Middle frontal gyrus (tissue), 1 donor: ENCODE results near the gene SEPTIN11.
"Not testable (repeated sequence)": the region's sequence is repeated elsewhere in the genome, so short reads cannot be mapped to it uniquely, and the experiment has no call there.

Experiments
- DNase-seq: peaks from one replicate; pipeline ENCODE4 v3.0.0-alpha.2; 2015; ENCODE audit warnings: low spot score; ENCODE audit errors: extremely low spot score

Gene SEPTIN11

DNA sequence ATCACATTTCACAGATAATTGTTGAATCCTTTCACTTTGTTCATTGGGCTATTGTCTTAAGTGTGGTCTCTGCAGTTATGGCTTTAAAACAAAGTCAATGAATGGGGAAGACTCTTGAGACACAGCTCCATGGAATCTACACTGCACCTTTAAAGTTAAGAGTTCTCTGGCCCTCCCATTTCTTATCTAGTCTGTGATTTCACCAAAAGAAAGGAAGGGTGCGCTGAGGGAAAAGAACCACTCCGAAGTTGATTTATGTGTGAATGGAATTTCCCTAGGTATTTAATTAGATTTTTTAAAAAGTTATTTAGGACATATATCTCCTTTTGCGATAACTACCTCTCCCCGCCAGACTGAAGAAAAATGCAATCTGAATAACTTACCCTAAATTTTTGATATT is 2.5 kb downstream of the SEPTIN11 start:
- no peak for DNase-seq

DNA sequence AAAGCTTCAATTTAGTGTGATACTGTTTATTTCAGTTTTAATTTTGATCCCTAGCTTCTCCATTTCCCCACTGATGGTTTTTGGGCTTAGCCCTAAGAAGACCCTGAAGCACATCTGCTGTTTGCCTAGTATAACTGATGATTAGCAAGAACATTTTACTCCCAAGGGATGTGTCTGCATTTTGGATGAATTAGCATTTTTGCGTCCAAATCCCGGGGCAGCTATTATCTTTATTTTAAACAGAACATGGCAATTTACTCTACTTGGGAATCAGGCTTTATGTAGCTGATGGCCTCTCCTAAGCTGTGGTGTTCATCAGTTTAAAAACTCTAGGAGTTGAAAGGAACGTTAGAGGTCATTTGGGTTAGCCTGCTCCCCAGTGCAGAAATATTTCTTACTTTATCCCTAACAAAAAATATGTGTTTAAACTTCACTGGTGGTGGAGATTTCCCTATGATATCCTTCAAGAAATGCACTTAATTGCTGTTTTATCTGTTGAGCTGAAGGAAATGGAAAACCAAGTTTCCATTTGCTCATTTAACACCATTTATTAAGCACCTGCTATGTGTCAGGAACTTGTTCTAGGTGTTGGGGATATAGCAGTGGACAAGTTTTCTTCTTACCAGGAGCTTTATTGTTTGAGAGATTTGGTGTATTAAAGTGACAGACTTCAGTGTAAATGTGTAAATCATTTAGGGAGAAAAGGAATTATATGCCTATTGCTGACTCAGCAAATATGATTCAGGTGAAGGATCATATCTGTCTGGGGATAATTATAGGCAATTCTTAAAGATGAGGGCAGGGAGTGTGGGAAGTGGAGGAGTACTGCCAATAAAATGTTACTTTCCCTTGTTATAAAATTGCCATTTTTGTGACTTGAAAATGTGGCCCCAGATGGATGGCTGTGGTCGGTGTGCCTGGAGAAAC is 3.4 kb downstream of the SEPTIN11 start:
- no peak for DNase-seq

DNA sequence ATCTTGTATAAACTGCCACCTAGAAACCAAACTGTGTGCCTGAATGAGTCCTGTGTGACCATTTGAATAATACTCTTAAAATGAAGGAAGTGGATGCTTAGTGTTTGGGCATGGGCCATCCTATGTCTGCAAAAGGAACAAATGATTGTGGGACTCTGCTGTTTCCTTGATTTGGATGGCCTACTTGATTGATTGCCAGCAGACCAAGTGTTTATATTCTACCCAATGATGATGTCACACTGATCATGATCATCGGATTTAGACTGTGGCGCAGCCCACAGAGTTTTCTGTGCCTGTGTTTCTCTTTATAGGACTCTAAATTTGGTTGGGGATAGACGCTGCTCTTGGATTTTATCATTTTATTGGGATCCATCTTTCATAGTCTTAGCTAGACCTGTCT is 4.4 kb downstream of the SEPTIN11 start:
- no peak for DNase-seq

DNA sequence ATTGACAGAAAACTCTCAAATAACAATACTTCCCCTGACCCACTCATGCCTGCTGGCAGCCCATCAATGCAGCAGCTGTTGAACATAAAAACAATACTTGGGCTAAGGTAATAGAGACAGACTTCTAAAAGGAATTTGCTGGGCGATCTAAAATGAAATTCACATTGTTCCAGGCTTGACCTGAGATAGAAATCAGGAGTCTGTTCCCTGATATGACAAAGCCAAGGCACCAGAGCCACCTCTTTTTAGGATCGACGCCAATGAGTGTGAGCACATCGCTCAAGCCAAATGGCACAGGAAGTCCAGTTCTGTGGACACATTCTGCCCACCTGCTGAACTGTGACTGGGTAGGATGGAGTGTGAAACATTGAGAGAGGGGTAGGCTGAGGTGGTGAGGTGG is 4.9 kb downstream of the SEPTIN11 start:
- no peak for DNase-seq

DNA sequence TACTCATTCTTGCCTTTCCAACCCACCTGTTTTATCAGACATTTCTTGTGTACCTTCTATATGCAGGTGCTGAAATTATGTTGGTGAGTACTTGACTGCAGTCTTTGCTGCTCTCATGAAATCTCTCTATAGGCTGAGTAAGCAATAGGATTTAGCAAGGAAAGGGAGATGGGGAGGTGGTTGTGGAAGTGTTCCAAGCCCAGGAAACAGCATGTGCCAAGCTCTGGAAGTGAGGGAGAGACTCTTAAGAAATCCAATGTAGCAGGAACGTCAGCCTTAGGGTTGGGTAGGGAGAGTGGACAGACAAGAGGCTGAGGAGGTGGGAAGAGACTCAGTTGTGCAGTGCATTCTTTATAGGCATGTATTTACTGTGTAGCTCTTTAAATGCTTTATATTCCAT is 5.6 kb downstream of the SEPTIN11 start:
- no peak for DNase-seq

DNA sequence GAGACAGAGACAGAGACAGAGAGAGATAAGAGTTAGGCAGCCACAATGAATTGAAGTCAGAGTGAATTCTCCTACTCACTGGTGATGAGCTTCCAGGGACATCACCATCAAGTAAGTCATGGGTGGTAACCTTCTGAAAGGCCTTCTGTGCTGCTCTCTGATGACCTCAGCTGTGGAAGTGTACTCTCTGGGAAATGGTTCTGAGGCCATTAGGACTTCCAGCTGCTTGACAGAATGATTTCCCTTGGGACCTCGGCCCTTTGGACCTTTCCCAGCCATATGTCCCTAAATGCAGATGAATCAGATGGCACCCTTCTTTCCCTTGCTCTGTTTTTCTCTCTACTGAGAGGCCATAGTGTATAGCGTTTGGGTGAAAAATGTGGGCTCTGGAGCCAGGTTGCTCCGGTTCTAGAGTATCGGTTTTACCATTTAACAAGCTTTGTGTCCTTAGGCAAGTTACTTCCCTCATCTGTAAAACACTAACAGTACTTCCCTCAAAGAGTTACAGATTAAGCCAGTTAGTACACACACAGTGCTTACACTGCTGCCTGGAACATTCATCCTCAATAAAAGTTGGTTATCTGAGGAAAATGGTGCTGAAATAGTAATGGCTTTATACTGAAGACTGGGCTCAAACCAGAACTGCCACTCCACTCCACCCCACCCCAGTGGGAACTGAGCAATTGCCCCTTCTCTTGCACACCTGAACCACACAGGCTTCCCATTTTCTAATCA is 7.6 kb downstream of the SEPTIN11 start:
- no peak for DNase-seq

DNA sequence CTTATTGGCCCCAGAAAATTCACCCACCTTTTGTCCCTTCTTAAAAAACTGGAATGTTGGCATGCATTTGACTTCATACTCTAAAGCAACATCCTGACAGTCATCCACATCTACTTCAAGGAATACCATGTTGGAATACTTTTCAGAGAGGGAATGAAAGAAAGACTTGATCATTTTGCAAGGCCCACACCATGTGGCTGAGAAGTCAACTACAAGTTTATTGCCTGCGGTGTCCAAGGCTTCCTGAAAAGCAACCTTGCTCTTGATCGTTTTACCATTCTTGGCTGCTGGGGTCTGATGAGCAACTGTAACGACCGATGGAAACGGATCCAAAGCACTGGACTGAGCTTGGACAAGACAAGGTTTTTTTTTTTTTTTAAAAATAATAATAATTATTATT is 9.3 kb downstream of the SEPTIN11 start:
- no peak for DNase-seq

DNA sequence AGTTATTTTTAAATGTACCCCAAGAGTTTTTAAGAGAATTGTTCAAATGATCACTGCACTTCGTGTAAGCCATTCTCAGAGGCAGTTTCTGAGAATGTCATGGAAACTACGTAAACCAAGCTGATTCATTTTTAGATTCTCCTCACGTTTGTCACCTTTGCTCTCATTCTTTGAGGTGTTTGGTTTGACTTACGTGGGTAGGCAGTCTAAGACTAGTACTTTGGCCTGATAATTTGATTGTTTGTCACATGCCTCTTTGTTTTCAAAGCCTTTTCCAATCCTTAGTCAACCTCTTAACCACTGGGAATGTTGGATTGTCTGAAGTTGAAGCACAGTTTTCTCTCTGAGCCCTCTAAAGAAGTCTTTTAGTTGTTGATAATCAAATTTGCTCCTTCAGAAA is 10.5 kb downstream of the SEPTIN11 start:
- DNase-seq = no peak

DNA sequence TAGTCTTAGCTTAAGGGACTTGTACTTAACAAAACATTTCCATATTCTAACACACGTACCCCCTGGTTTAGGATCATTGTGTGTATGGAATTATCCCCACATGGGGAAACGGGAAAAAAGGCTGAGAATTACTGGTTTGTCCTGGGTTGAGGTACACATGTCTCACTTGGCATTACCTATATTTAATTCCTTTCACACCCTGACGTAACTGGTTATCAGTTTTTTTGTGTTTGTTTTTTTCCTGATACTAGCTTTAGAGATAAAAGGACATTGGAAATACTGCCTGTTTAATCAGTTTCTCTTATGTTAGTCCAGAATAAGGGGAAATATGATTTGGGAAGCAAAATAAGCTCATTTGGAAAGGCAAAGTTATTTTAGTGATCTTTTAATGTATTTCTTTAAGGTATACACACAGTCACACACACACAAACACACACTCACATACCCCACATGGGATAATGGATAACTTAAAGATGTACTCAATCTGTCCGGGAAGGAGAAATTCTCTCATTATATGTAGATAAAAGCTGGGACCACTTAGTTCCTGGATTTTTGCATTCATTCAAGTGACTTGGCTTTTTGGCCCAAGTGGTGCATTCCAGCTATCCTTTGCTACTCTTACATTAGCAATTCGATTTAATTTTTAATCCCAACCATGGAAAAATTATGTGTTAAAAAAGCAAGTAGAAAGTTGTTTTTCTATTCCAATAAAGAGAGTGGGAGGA is 13.0 kb downstream of the SEPTIN11 start:
- DNase-seq = no peak

DNA sequence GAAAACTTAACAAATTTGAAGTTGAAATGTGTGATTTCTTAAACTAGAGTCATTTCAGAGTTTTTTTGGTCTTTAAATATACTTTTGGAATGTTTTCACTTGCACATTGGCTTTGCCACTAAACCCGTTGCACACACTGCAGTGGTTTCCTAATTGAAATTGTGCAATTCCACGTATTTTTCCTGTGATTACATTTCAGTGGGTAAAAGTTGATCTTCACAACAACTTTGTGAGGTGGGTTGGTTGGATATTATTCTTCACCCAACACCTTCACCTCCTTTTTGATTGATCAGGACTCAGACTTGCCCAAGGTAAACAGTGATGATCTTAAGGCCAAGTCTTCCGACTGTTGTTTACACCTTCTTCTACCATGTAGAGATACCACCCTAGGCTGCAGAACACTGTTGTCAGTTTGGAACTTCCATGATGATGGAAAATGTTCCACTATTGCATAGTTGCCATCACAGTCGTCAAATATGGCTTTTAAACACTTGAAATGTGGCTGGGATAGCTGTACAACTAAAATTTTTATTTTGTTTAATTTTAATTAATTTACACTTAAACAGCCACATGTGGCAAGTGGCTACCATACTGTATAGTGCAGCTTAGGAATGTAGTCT is 13.7 kb downstream of the SEPTIN11 start:
- no peak for DNase-seq

DNA sequence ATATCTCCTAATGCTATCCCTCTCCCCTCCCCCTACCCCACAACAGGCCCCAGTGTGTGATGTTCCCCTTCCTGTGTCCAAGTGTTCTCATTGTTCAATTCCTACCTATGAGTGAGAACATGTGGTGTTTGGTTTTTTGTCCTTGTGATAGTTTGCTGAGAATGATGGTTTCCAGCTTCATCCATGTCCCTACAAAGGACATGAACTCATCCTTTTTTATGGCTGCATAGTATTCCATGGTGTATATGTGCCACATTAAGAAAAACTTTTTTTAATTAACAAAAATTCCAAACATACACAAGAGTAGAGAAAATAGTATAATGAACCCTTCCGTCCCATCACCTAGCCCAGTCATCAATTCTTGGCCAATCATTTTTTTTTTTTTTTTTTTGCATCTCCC is 14.4 kb downstream of the SEPTIN11 start:
- not testable (repeated sequence) for DNase-seq

DNA sequence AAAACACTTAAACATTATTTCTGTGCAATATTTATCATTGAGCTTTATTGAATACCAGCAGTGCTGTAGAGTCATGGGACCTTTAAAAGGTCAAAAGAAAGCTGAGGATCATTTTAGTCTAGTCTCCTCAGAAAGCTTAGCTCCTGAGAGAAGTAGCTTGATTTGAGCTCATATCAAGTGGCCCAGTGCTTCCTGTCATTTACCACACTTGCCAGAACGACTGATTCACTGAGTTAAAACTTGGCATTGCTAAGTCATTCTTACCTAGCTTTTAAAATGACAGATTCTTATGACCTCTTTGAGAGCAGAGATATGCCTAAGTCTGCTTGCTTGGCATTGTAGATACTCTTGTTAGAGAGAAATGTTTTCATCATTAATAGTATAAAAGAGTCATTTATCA is 15.2 kb downstream of the SEPTIN11 start:
- DNase-seq = no peak

DNA sequence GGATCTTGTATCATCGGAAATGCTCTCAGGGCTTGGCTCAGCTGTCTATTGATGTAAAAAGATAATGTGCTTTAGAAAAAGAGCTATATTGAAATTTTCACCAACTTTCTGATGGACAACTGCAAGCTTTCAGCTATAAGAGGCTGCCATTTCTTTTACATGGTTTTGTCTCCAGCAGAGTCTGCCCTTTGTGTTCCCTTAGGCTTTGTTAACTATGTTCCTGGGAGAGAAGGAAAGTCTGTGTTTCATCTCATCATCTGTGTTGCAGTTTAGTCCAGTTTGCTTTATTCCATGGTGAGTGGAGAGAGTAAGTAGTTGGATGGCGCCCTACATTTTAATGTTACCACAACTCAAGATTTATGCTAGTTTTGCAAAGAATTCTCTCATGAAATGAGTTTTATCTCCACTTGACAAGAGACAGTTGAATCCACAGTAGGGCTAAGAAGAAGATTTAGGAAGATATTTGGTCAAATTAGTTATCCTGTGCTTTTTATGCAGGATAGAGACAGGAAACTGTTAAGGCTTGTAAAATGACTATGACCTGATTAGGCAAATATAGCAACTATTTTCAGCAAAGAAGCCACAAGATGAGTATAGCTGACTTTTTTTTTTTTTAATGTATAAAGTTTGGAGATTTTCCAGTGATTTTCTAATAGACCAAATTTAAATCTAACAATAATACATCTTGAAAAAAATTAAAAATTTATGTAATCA is 16.5 kb downstream of the SEPTIN11 start:
- no peak for DNase-seq

DNA sequence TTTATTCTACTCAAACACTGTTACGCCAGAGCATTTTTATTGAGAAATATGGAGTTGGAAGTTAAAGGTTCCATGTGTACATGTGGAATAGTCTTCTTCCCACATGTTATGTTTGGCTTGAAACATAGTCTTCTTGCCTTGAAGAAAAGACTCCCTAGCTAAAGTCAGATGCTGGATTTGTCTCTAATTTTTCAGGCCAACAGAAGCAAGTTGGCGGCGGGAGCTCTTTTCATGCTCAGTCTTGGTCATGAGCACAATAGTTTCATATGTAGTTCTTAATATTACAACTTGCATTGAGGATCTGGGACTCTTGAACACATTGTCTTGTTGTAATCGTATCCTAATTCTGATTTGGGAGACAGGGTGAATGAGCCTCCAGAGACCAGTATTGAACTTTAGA is 19.4 kb downstream of the SEPTIN11 start:
- DNase-seq = no peak

DNA sequence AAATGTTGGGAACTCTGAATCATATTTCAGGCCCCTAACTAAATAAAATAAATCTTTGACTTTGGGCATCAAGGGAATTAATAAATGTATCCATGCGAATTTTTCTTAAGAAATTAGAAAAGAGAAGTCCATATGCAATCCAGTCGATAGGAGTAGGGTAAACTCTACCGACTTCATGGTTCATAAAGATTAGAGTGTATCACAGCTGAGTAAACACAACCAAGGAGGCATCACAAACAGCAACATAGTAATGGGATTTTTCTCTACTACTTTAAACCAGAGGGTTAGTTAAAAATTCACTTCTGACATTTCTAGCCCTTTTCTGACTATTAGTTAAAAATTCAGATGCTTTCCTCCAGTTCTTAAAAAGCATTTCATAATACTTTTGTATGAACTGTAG is 19.9 kb downstream of the SEPTIN11 start:
- no peak for DNase-seq

DNA sequence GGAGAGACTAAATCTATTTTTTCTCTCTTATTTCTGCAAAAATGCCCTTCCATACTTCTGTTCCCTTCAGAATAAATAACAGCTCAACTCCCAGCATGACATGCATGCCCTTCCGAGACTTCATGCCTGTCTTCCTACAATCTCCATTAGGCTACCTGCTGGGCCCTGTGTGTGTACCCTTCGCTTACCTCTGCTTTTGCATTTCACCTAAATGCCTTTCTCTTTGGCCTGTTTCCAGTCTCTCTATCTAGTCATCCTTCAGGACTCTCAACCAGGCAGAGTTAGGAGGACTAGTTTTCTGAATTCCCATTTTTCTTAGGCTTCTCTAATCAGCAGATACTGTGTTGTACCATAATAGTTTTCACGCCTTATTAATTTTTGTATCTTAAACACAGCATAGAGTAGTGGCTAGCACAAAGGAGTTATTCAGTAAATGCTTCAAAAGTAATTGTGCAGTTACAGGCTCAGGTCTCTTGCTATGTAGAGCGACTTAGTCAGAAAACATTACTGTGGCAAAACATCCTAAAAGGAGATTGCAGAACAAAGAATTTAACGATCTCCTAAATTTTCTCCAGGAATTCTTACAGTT is 20.5 kb downstream of the SEPTIN11 start:
- no peak for DNase-seq

DNA sequence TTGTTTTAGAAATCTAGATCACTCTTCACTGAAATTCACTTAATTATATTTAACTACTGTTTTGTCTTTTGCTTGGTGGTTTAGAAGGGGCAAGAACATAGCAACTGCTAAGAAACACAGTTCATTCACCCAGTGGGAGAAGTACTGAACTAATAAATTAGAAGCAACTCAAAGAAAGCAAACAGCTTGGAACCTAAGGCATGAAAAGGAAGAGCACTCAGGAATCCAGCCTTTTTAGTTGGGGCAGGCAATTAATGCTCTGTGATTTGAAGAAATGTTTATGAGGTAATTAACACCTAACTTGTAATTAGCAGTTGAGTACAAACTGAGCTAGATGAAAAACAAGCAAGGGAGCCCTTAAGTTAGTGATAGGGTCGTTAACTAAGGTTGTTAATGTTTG is 22.8 kb downstream of the SEPTIN11 start:
- DNase-seq = no peak

DNA sequence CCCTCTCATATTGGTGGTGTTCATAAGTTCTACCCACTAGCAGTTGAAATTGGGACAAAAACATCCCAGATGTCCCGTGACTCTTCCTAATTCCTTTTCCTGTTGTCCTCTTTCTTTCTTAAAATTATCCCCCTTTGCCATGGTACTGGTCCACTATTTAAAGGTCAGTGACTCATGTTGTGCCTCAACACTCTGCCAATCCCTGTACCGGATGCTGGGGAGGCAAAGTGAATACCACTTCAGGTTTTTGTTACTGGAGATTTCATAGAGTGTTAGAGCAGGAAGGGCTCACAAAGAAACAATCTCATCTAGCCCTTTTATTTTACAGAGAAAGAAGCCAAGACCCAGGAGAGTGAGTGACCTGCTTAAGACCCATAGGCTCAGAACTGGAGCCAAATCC is 24.6 kb downstream of the SEPTIN11 start:
- no peak for DNase-seq

DNA sequence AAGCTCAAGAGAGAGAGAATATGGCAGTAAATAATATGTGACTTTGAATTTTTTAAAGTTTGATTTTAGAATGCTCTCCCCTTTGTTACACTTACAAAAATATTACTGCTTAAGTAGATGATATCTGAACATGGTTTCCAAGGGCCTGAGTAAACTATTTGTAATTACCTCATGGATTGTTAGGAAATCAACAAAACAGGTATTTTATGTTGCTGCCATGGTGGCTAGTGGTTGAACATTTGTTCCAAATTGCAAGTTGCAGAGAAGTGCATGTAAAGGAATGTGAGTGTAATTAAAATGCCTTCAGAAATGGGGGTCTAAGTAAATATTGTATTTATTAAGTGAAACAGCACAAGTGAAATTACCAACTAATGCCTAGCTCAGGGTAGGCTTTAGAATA is 27.6 kb downstream of the SEPTIN11 start:
- no peak for DNase-seq

DNA sequence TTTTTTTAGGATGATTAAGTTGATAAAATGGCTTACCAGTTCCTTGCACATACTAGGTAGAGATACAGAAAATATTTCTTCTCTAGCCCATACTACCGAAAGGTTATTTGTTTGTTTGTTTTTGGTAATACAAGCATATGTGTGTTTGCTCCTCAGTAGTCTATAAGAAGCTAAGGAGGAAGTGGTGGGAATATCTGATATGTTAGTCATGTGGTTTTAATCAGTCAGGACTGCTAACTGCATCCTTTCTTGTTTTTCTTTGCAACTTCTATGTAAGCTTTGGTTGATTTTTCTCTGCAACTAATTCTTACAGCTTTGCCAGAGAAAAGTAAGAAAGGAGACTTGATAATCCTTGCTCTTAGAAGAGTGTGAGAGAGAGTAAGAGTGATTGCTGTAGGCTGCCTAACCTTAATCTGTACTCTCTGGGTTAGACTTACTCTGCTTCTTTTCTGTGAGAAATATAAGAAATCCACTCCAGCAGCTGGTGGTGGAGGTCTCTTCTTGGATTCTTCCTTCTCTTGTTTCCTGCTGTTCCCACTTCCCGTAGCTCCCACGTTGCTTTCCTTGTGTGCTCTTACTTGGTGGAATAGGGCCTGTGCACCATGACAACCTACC is 28.3 kb downstream of the SEPTIN11 start:
- no peak for DNase-seq
